Neural crest cell (in vitro differentiated cells): ENCODE results near the gene EVA1C. TPM values are rescaled to one million over a fixed set of nuclear protein-coding genes. Genes with fewer than 3 reads are reported as not detected.

Experiments used
- DNase-seq: peaks from one replicate; pipeline ENCODE4 v3.0.0; 2021; ENCODE audit warnings: low read depth, mixed read lengths, low spot score
- H3K27ac Mint-ChIP-seq: one replicate; pipeline ENCODE4 v1.8.0; 2021; ENCODE audit warnings: mild to moderate bottlenecking, mixed read lengths; ENCODE audit not compliant: unreplicated experiment
- H3K27me3 Mint-ChIP-seq: 2 replicates; pipeline ENCODE4 v1.8.0; 2021; ENCODE audit warnings: low read depth, mild to moderate bottlenecking, mixed read lengths
- H3K36me3 Mint-ChIP-seq: 2 replicates; pipeline ENCODE4 v1.8.0; 2021; ENCODE audit warnings: low read depth, mild to moderate bottlenecking, mixed read lengths
- H3K4me1 Mint-ChIP-seq: 2 replicates; pipeline ENCODE4 v1.8.0; 2021; ENCODE audit warnings: mixed read lengths
- H3K4me3 Mint-ChIP-seq: one replicate; pipeline ENCODE4 v1.8.0; 2021; ENCODE audit warnings: mild to moderate bottlenecking, mixed read lengths
- H3K9me3 Mint-ChIP-seq: 2 replicates; pipeline ENCODE4 v1.8.0; 2021; ENCODE audit warnings: mixed read lengths
- total RNA-seq: library from RNA; stranded (reverse); gene quantifications from 2 replicates; pipeline ENCODE4 v1.2.1, GENCODE V29; 2021
- TF ChIP-seq, protein P1 (sequence below): fragments of 200-600 bp; sonication (generic); conservative IDR thresholded peaks from 2 replicates; pipeline ENCODE4 v1.5.0; 2021; ENCODE audit warnings: antibody characterized with exemption, mild to moderate bottlenecking

The EVA1C gene
- total RNA-seq, 1 donor from 2014 or later: not detected

DNA sequence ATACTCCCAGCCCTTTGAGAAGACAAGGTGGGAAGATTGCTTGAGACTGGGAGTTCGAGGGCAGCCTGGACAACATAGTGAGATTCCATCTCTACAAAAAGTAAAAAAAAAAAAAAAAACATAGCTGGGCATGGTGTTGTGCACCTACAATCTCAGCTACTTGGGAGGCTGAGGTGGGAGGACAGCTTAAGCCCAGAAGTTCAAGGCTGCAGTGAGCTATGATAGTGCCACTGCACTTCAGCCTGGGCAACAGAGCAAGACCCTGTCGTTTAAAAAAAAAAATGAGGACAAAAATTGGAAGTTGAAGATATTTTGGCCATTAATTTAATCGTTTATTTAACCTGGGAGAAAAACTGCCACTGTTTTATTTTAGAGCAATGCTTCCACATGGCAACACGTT lies 20.8 kb upstream of the EVA1C start:
- Mint-ChIP-seq H3K27me3 (peaks cover 23% of the 10 kb centered on the region), H3K27ac (no peak overlapping the region), H3K9me3 (peaks cover 6% of the 10 kb centered on the region), H3K36me3 (peaks cover 11% of the 10 kb centered on the region), H3K4me1 (peaks cover 16% of the 10 kb centered on the region), H3K4me3 (peak overlapping the region; percentile 89)
- TF ChIP-seq, protein P1, sequence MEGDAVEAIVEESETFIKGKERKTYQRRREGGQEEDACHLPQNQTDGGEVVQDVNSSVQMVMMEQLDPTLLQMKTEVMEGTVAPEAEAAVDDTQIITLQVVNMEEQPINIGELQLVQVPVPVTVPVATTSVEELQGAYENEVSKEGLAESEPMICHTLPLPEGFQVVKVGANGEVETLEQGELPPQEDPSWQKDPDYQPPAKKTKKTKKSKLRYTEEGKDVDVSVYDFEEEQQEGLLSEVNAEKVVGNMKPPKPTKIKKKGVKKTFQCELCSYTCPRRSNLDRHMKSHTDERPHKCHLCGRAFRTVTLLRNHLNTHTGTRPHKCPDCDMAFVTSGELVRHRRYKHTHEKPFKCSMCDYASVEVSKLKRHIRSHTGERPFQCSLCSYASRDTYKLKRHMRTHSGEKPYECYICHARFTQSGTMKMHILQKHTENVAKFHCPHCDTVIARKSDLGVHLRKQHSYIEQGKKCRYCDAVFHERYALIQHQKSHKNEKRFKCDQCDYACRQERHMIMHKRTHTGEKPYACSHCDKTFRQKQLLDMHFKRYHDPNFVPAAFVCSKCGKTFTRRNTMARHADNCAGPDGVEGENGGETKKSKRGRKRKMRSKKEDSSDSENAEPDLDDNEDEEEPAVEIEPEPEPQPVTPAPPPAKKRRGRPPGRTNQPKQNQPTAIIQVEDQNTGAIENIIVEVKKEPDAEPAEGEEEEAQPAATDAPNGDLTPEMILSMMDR: no peak
- DNase-seq: no peak

DNA sequence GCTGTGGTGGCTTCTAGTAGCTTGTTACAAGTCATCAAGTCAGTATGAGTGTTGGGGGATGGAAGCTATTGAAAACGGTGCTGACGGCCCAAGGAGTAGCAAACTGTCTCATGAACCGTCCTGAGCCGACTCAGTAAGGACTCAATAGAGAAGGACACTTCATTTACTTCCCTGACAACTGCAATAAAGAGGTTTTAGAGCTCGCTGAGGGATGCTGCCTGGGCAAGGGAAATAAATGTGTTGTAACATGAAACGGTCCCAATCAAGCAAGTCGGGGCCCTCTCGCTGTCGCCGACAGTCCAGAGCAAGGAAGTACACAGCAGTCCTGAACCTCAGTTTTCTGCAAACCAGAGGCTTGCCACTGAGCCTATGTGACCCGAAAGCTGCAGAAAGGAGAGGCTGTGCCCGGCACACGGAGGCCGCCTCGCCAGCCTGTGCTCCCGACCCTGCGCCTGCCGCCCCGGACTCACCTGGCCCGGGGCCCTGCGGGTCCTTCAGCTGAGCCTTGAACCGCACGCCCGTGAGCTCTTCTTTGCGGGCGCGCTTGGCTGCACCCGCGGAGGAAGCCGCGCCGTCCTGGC lies 20.1 kb upstream of the EVA1C start:
- Mint-ChIP-seq H3K4me1 (peaks cover 16% of the 10 kb centered on the region), H3K27ac (no peak overlapping the region), H3K9me3 (peaks cover 6% of the 10 kb centered on the region), H3K4me3 (peak overlapping the region; percentile 89), H3K27me3 (peaks cover 25% of the 10 kb centered on the region), H3K36me3 (peaks cover 11% of the 10 kb centered on the region)
- no peak for DNase-seq
- TF ChIP-seq, protein P1: no peak

DNA sequence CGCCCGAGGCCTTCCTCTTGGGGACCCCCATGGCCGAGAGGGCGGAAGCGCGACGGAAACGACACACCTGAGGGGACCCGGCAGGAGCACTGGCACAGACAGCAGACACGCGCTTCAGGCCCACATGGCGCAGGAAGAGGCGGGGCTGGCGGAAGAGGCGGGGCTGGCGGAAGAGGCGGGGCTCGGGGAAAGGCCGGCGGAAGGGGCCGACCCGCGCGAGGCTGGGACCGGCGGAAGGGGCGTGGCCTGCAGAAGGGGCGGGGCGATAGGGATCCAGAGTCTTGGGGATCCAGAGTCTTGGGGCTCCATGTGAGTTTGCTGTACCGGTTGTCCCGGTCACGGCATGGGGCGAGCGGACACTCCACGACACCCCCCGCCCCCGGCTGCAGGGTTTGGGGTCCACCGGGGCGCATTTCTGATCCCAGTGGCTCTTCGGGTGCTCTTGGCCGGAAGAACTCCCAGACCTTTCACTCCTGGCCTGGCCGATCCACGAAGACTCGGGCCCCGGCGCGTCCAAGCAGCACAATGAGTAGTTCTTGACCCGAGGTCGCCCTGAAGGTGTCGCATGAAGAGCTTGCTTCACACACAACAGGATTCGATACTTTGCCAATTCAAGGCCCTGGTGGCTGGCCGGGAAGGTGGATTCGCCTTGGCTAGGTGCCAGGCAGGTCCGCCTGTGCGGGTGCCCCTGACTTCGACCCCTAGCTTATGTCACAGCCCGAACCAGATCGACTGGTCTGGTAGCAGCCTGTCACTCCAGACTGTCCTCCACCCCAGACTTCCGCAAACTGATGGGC lies 19.4 kb upstream of the EVA1C start, which contains the start of gene URB1:
TSS of gene URB1 (minus strand) at position 133 of the 797 bp plus-strand sequence. CDS start at position 31, 102 bp downstream.
- Mint-ChIP-seq H3K27ac (no peak within 1 kb of the TSS), H3K36me3 (peaks cover 11% of the 10 kb centered on the region), H3K27me3 (peaks cover 28% of the 10 kb centered on the region), H3K9me3 (peaks cover 6% of the 10 kb centered on the region), H3K4me3 (peak within 1 kb of the TSS; percentile 89), H3K4me1 (peaks cover 16% of the 10 kb centered on the region)
- DNase-seq: peak; percentile 75
- TF ChIP-seq, protein P1: no peak

DNA sequence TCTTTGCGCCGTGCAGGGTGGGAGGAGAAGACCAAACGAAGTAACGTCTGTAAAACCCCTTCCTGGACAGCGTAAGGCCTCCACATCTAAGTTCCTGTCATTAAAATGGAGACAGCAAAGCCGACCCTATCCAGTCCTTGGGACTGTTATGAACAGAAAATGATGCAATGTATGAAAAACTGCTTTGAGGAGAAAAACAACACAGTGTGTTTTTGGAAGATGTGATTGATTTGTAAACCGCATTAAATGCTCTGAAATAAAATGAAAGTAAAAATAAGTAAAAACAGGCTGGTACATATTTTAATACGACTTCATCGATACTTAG lies 18.9 kb upstream of the EVA1C start:
- DNase-seq: no peak
- peak overlapping the region; percentile 72 for H3K4me3 Mint-ChIP-seq
- H3K9me3 Mint-ChIP-seq: peaks cover 6% of the 10 kb centered on the region
- peaks cover 11% of the 10 kb centered on the region for H3K36me3 Mint-ChIP-seq
- H3K4me1 Mint-ChIP-seq: peaks cover 16% of the 10 kb centered on the region
- TF ChIP-seq, protein P1: no peak
- peaks cover 34% of the 10 kb centered on the region for H3K27me3 Mint-ChIP-seq
- H3K27ac Mint-ChIP-seq: no peak overlapping the region

DNA sequence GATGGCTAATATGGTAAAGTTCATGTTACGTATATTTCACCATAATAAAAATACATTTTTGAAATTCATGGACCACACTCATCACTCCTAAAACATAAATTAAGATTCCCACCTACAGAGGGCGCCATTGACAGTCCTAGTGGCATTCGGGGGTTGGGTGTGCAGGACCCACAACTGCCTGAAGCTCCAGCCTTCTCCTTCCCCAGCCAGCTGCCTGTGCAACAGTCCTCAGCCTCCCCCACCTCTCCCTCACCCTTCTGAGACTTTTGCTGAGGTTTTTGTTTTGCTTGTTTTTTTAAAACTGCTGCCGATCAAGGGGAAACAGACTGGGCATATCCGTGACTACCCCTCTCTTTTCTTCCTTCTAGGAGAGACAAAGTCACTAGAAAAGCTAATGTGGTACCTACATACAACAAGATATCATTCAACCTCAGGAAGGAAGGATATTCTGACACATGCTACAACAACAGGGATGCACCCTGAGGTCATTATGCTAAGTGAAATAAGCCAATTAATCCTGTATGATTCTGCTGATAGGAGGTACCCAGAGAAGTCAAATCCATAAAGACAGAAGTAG lies 9.2 kb upstream of the EVA1C start:
- H3K27ac Mint-ChIP-seq: no peak overlapping the region
- H3K4me3 Mint-ChIP-seq: no peak overlapping the region
- peak; percentile 67 for DNase-seq
- H3K9me3 Mint-ChIP-seq: no peaks in the 10 kb centered on the region
- H3K4me1 Mint-ChIP-seq: peaks cover 7% of the 10 kb centered on the region
- TF ChIP-seq, protein P1: peak; percentile 79
- no peaks in the 10 kb centered on the region for H3K36me3 Mint-ChIP-seq
- H3K27me3 Mint-ChIP-seq: peaks cover 45% of the 10 kb centered on the region
